Stimulated activated CD8-positive, alpha-beta memory T cell treated with anti-CD3 and anti-CD28 coated beads, Interleukin-15, amount 100 ng/mL, for 48 hours (primary cell): ENCODE measurements around the gene GSN.

Experiments used
- DNase-seq, 2 donors: peaks; one replicate each; pipeline ENCODE4 v3.0.0-alpha.2; 2020; ENCODE audit warnings: low read depth in 2 of 2

The GSN gene

DNA sequence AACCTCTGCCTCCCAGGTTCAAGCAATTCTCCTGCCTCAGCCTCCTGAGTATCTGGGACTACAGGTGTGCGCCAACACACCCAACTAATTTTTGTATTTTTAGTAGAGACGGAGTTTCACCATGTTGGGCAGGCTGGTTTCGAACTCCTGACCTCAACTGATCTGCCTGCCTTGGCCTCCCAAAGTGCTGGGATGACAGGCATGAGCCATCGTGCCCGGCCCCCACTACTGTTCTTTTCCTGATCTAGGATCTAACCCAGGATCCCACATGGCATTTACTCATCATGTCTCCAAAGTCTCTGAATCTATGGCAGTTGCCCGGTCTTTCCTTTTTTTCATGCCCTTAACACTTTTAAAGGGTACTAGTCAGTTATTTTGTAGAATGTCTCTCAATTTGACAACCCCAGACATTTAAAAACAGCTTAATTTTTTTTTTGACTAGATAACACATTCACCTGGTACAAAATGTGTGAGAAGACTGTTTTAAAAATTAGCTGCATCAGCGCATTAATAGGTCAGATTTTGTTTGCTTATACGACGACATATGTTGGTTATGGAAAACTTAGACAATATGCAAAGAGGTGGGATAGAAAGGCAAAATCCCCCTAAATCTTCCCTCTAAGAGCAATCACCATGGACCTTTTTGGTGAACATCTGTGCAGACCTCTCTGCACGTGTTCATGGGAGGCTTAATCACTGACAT is 55.6 kb downstream of the GSN start:
- no peak for DNase-seq

DNA sequence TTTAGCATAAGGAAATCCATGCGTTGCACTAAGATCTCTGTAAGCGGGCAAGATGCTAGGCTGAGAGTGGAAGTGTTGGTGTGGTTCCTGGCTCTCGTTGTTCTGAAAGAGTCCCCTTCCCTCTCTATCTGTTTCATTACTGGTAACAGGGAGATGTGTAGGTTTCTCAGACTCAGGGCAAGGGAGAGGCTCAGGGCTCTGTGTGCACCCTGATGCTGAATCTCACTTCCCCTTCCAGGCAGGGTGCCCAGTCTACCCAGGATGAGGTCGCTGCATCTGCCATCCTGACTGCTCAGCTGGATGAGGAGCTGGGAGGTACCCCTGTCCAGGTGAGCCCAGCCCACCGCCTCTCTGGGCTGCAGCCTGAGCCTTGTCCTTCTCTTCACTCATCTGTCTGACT is 56.4 kb downstream of the GSN start:
- DNase-seq: no peak

DNA sequence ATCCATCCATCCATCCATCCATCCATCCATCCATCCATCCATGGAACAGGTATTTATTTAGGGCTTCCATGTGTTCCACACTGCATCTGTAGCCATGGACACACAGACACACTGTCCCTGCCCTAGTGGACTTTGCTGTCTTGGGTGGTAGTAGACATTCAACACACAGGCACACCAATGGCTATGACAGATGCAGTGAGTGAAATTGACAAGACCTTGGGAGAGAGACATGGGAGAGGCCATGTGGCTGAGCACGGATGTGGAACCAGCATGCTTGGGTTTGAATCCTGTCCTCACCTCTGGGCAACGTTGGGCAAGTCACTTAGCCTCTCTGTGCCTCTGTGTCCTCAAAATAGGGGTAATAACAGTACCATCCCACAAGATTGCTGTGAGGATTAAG is 56.8 kb downstream of the GSN start:
- DNase-seq: no peak

DNA sequence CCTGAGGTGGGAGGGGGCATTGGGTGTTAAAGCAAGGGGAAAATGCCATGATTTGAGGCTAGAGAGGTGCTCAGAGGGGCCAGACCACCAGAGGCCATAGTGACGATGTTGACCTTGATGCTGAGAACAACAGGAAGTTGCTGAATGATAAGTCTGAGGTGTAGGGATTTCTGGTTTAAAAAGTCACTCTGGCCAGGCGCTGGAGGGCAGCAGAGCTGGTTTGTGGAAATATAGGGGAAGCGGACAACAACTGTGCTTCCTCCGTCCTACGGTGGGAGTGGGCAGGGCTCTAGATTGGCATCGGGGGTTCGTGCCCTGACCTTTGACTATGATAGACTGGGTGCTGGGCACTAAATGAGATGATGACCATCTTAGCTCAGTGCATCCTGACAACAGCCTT is 57.4 kb downstream of the GSN start:
- DNase-seq: no peak

DNA sequence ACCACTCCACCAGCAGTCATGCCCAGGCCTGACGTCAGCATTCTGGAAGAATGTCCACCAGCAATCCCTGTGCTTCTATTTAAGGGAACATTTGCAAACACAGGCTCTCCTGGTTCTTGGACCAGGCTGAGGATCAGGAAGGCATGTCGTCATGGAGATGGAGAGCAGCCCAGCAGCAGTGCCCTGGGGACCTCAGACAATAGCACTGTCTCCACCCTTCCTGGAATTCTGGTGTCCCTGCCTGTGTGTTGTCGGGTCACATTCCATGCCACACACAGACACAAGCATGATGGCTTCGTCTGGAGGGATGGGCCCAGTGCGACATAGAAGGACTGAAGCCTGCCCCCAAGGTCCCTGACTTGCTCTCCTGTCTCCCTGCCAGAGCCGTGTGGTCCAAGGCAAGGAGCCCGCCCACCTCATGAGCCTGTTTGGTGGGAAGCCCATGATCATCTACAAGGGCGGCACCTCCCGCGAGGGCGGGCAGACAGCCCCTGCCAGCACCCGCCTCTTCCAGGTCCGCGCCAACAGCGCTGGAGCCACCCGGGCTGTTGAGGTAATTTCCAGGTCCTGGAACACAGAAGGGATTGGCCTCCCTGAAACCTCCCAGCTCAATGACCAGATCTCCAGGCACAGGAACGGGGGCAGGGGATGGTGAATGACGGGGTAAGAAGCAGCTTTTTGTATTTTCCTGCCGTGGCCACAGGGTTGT is 58.3 kb downstream of the GSN start:
- DNase-seq: no peak

DNA sequence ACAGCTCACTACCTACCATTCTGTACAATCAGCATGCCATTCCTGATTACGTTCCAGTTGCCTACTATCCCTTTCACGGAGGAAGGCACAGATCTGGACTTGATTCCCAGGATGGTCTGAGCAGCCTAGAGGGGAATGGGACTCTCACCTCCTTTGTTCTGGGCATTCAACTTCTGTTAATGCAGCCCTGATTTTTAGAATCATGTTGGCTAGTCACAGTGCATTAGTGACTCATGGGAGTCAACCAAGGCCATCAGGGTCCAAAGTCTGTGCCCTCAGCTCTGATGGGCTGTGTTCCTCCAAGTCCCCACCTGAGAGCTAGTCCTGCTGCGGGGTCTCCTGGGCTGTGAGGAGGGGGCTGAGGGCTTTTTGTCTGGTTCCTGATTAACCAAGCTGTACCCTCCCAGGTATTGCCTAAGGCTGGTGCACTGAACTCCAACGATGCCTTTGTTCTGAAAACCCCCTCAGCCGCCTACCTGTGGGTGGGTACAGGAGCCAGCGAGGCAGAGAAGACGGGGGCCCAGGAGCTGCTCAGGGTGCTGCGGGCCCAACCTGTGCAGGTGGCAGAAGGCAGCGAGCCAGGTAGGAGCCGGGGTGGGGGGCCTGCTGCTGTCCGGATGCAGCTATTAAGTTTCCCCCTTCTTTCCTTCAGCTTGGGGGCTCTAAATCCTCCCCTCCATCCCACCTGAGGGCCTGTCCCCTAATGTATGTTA is 59.1 kb downstream of the GSN start:
- DNase-seq: no peak

DNA sequence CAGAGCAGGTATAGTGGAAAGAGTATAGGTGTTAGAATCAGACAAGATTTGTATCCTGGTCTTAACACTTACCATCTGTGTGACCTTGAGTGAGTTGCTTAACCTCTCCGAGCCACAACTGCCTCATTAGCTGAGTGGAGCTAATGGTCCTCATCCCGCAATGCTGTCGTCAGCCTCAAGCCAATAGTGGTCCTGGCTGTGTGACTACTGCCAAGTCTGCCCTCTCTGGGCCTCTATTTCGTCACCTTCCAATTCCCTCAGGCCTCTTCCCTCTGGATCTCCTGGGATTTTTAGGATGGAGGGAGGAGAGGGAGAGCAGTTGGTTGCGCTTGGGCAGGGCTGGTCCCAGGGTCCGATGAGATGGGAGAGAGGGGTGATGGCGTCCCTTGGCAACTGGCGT is 60.5 kb downstream of the GSN start:
- no peak for DNase-seq

DNA sequence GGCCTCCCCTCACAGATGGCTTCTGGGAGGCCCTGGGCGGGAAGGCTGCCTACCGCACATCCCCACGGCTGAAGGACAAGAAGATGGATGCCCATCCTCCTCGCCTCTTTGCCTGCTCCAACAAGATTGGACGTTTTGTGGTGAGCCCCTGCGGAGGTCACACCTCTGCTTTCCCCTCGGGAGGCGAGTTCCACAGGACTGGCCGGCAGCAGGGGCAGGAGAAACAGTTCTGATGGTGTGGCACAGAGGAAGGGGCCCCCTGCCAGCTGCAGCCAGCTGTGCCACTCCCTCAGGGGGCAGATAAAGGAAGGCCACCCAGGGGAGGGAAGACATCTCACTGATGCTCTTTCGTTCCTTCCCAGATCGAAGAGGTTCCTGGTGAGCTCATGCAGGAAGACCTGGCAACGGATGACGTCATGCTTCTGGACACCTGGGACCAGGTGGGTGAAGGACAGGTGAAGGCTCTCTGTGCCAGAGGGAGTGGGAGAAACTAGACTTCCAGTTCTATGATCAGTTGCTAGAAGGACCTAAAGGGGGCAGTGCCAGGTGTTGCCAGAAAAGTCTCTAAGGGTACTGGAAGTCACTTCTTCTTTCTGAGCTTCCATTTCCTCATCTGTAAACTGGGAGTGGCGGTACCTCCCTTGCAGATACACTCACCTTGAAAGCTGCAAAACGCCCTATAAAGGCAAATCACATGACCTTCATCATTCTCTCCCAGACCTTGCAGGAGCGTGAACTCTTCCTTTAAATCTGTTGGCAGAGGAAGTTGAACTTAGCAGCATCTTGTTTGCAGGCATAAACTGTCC is 61.1 kb downstream of the GSN start:
- DNase-seq: no peak

DNA sequence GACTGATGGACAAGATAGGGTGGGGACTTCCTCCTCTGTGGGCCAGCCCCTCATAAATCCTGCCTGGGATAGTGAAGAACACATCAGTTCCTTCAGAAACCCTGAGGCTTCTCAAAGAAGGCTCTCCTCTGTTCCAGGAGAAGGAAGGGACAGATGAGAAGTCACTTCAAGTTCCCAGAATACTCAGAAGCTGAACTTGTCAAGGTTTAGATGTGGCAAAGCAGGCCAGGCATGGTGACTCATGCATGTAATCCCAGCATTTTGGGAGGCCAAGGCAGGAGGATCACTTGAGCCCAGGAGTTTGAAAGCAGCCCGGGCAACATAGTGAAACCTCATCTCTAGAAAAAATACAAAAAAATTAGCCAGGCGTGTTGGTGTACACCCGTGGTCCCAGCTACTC is 63.6 kb downstream of the GSN start:
- no peak for DNase-seq

DNA sequence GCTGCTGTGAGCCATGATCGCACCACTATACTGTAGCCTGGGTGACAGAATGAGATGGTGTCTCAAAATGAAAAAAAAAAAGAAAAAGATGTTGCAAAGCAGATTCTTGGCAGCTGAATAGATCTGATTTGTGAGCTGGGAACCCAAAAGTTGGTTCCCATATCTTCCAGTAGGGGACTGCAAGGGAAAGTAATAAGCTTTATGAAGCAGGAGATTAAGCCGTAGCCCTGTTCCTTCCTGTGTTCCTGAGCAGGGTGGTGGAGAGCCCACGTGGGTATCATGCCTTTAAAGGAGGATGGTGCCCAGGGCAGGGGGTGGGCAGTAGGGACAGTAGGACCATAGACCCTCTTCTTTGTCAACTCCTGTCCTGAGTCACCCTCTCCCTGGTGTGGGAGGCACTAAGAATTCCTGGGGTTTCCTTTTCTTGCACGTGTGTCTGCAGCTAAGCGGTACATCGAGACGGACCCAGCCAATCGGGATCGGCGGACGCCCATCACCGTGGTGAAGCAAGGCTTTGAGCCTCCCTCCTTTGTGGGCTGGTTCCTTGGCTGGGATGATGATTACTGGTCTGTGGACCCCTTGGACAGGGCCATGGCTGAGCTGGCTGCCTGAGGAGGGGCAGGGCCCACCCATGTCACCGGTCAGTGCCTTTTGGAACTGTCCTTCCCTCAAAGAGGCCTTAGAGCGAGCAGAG is 64.2 kb downstream of the GSN start:
- DNase-seq: no peak

DNA sequence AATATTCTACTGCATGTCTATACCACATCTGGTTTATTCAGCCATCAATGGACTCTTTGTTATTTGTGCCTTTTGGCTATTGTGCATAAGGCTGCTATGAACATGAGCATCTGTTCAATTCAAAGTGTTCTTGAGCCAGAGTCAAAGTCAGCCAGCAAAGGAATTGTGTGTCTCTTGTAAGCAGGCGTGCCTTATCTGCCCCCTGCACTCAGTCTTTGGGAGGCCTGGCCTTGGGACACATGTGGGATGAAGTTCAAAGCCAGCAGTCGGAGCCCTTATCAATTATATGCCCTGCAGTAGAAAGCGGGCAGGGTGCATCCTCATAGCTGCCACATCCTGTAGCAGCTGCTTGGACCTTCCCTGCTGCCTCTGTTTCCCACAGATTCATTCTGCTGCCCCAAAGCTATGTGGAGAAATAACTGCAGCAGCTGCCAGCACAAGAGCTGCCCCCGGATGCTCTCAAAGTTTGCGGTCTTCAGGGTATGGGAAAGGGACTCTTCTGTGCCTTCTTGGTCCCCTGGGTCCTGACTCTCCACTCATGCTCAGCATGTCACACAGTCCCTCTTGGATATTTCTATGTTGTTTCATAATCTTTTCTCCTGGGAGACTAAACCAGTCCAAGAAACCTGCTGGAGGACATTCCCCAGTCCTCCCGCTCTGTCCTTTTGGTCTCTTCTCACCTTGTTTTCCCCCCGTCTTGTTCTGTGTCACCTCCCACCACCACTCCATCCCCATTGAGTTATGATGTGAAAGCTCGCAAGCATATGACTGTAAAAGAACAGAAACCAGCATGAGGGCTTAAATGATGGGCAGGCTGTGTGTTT is 66.2 kb downstream of the GSN start:
- DNase-seq: no peak

DNA sequence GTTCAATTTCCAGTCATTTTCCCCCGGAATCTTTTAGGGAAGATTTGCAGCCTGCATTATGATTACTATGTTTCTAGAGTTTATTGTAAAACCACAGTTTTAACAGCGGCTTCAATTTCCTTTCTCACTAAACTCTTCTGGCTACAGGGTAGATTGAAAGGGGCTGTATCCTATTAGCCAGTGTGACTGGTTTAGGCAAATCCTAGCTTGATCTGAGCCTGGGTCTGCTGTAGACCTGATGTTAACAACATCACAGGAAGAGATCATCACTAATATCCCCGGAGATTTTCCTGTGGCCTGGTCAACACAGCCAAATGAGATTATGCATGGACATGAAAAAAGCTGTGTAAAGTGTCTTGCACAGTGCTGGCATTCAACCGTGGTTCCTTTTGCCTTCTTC is 68.7 kb downstream of the GSN start:
- DNase-seq: no peak

DNA sequence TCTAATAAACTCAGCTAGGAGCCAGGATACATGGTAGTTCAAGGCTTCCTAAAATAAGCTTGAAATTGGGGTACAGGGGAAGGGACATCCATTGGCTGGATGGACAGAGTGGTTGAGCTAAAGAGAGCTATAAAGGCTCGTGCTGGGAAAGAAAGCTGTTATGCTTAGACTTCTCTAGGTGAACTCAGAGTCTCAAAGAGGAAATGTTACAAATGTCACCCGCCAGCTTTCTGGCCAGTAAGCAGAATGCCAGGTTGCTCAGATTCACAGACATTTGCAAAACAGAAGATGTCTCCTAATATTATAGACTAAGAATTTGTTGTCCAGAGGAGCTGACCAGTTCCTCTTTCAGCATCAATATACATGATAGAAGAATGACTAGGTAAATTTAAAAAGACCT is 71.5 kb downstream of the GSN start:
- DNase-seq: no peak

DNA sequence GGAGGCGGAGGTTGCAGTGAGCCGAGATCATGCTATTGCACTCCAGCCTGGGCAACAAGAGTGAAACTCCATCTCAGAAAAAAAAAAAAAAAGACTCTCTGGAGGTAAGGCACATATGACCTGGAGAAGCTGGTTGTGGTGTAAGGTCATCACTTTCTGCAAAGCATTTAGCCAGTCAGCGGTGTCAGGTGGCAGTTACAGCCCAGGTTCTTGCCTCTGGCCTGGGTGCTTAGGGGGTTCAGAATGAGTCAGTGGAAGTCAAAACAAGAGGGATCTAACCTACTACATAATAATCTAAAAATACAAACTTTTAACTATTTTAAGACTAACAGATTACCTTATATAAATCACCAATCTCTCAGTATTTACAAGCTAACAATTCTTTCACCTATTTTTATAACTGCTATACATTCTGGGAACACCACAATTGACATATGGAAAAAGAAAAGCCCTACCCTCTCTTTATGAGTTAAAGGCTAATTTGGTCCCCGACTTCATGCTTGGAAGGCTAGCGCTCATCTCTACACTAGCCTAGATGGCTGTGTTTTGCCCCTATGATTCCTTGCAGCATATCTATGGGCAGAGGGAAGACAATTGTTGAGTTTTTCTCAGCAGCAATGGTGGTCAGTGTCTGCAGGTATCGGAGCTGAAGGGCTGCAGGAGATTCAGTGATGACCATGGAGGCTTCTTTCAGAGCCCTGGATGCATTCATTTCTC is 72.9 kb downstream of the GSN start:
- DNase-seq: no peak

DNA sequence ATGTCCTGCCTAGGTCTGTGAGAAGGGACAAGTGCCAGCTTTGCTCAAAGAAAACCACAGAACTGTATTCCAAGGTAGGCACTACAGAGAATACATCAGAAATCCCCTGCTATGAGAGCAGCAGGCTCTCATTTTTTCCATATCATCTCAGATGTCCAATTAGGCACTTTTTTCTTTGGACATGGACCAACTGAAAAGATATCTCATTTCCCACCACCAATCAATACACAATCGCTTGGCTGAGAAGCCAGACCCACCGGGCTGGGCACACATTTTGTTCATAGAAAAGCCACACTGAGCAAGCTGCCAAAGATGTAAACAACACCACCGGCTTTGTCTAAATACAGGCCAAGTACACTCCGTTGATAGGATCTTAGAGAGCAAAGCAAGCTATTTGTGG is 76.2 kb downstream of the GSN start:
- no peak for DNase-seq

DNA sequence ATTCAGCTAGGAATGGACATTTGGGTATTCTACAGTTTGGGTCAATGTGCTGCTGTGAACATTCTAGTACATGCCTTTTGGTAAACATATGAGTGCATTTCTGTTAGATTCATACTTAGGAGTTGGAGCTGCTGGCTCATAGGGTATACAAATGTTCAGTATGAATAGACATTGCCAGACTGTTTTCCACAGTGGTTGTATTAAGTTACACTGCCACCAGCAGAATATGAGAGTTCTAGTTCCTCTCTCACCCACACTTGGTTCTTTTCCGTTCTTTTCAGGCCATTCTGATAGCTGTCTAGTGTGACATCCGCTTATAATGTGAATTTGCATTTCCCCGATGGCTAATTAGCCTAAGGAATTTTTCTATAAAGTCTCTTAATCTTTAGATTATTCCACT is 77.1 kb downstream of the GSN start:
- DNase-seq: no peak

DNA sequence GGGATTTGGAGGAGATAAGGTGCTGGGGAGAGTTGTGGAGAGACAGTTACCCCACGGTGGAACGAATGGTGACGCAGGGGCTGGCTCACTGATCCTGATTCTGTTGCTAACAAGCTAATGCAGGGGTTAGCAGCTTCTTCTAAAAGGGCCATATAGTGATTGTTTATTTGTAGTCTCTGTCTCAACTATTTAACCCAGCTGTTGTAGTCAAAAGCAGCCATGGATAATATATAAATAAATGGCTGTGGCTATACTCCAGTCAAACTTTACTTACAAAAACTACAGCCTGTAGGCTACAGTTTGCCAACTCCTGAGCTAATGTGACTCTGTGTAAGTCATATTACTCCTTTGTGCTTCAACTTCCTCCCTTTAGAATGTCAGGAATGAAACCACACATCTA is 80.3 kb downstream of the GSN start:
- DNase-seq: no peak

DNA sequence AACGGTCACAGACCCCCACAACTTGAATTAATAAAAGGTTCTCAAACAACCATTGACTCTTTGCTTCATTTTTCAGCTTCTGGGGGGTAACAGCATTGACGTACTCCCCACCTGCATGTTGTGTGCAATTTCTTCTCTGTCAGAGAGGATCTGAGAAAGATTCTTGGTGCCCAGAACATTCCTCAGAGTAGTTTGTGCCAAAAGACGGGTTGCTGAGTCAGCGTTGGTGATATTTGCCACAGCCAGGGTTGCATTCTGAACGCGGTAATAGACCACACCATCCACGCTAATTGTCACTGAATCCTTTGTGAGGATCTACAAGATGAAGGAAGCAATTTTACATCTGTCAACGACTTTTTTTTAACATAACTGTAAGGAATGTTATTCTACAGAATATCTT is 81.0 kb downstream of the GSN start:
- no peak for DNase-seq

DNA sequence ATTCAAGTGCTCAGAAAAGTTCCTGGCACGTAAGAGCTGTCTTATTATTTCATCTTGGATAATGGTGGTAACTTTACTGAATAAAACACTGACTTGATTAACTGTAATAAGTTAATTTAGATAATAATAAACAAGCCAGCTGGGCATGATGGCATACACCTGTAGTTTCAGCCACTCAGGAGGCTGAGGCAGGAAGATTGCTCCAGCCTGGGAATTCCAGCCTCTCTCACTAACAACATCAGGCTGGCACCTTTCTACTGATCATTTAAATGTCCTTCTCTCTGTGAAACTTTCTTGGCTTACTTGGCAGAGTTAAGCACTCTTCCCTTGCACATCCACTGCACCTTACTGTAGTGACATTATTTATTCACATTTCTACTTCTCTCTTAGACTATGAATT is 82.1 kb downstream of the GSN start:
- no peak for DNase-seq

DNA sequence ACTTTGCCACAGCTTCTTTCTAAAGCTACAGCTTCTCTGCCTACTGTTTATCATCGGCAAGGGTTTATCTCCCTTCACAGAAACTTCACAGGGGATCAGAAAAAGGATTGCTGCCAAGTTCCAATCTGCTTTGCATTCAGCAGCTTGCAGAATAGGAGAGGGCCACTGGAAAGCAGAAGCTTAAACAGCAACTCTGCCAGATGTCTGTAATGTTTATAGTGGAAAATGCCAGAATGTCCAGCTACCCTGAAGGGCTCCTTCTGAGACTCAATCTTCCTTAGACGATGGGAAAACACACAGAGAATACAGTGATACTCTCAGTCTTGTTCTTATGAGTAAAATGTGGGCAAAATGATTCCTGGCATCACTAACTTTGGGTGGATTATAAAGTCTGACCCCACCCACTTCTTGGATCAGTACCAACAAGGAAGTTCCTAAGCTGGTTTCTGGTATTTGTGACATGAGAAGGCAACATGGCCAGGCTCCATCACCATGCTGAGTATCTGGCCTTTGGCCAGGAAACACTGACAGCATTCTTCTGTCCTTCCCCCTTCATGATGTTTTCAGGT is 83.1 kb downstream of the GSN start:
- DNase-seq: no peak
